Thoracic aorta (tissue), 2 donors: ENCODE measurements around the gene HNRNPC. TPM values are rescaled to one million over a fixed set of nuclear protein-coding genes. Genes with fewer than 3 reads are reported as not detected.
"Not testable (repeated sequence)": the region's sequence is repeated elsewhere in the genome, so short reads cannot be mapped to it uniquely, and the experiment has no call there.

Source experiments
- ATAC-seq: fragments of 150-250 bp; one replicate; pipeline ENCODE4 v1.8.0; 2017; ENCODE audit warnings: low read depth; ENCODE audit not compliant: insufficient number of reproducible peaks, low FRiP score
- DNase-seq: peaks from one replicate; pipeline ENCODE4 v3.0.0-alpha.2; 2020; ENCODE audit warnings: low spot score
- H3K27ac ChIP-seq, 2 donors: fragments of 200-600 bp; sonication (generic); 1 replicate in 1 of 2; 2 replicates in 1 of 2; pipeline ENCODE4 v1.5.1; 2016; ENCODE audit warnings: mild to moderate bottlenecking in 2 of 2, moderate library complexity in 2 of 2
- H3K27me3 ChIP-seq: fragments of 200-600 bp; sonication (generic); replicated peaks from 2 replicates; pipeline ENCODE4 v1.6.0; 2016; ENCODE audit warnings: mild to moderate bottlenecking; ENCODE audit not compliant: insufficient read depth
- H3K36me3 ChIP-seq: fragments of 200-600 bp; sonication (generic); one replicate; pipeline ENCODE4 v1.5.1; 2016
- H3K4me1 ChIP-seq, 2 donors: fragments of 200-600 bp; sonication (generic); 1 replicate in 1 of 2; 2 replicates in 1 of 2; pipeline versions ENCODE4 v1.5.1 to v1.6.0; 2016; ENCODE audit warnings: low read depth in 2 of 2, mild to moderate bottlenecking in 1 of 2; ENCODE audit not compliant: control insufficient read depth in 1 of 2
- H3K4me3 ChIP-seq: fragments of 200-600 bp; sonication (generic); 2 replicates; pipeline ENCODE4 v1.5.1; 2016; ENCODE audit warnings: mild to moderate bottlenecking
- H3K9me3 ChIP-seq: fragments of 200-600 bp; sonication (generic); 2 replicates; pipeline ENCODE4 v1.5.1; 2016
- CTCF ChIP-seq: fragments of 200-600 bp; sonication (generic); IDR thresholded peaks from one replicate; pipeline ENCODE4 v1.5.1; 2019; ENCODE audit warnings: antibody characterized with exemption
- total RNA-seq, 2 donors: library from RNA; depleted of rRNA; stranded (reverse); fragments of >200 nt; gene quantifications; one replicate each; pipeline versions ENCODE4 v1.1.0 to v1.2.3, GENCODE V29; 2016

HNRNPC gene
- total RNA-seq, 2 donors from 2014 or later = 208 to 422 TPM

- H3K4me1 ChIP-seq = peaks cover 12 to 54% of the 10 kb centered on the region in 2 donors
- no peak overlapping the region for H3K27ac ChIP-seq
Measured at GRCh38 chr14:21219120-21219519, 50.1 kb downstream of the HNRNPC start.

GRCh38 chr14:21215879-21216251 lies 53.4 kb downstream of the HNRNPC start:
- Histone ChIP-seq H3K36me3 (peaks cover 24% of the 10 kb centered on the region), H3K27ac (no peak overlapping the region), H3K9me3 (no peaks in the 10 kb centered on the region), H3K27me3 (no peaks in the 10 kb centered on the region), H3K4me1 (peaks cover 15 to 49% of the 10 kb centered on the region in 2 donors), H3K4me3 (no peak overlapping the region)
- TF ChIP-seq CTCF = no peak
- ATAC-seq (no peak), DNase-seq (no peak)

More at GRCh38 chr14:21219120-21219519, 50.1 kb downstream of the HNRNPC start:
- no peak for DNase-seq
- TF ChIP-seq CTCF = no peak
- Histone ChIP-seq H3K9me3 (no peaks in the 10 kb centered on the region), H3K36me3 (peaks cover 12% of the 10 kb centered on the region), H3K4me3 (no peak overlapping the region), H3K27me3 (no peaks in the 10 kb centered on the region)
- ATAC-seq = no peak

- H3K27ac ChIP-seq = no peak overlapping the region
- no peak for DNase-seq
- no peak for ATAC-seq
- H3K4me1 ChIP-seq = peaks cover 15 to 49% of the 10 kb centered on the region in 2 donors
- H3K4me3 ChIP-seq = no peak overlapping the region
- H3K9me3 ChIP-seq = no peaks in the 10 kb centered on the region
- no peaks in the 10 kb centered on the region for H3K27me3 ChIP-seq
- peaks cover 22% of the 10 kb centered on the region for H3K36me3 ChIP-seq
- no peak for TF ChIP-seq CTCF
Measured at GRCh38 chr14:21215130-21215878, 53.9 kb downstream of the HNRNPC start.

GRCh38 chr14:21213652-21214051 lies 55.6 kb downstream of the HNRNPC start:
- Histone ChIP-seq H3K27me3 (no peaks in the 10 kb centered on the region), H3K36me3 (peaks cover 30% of the 10 kb centered on the region), H3K4me3 (no peak overlapping the region), H3K27ac (no peak overlapping the region), H3K4me1 (peaks cover 15 to 35% of the 10 kb centered on the region in 2 donors), H3K9me3 (no peaks in the 10 kb centered on the region)
- ATAC-seq = no peak
- TF ChIP-seq CTCF = no peak
- DNase-seq = no peak

- Histone ChIP-seq H3K36me3 (peaks cover 38% of the 10 kb centered on the region), H3K4me1 (peaks cover 10 to 27% of the 10 kb centered on the region in 2 donors)
- H3K9me3 ChIP-seq, ATAC-seq, H3K4me3 ChIP-seq, DNase-seq, H3K27ac ChIP-seq, H3K27me3 ChIP-seq: not testable (repeated sequence)
Measured at GRCh38 chr14:21212824-21213223, 56.4 kb downstream of the HNRNPC start.

- H3K9me3 ChIP-seq = no peaks in the 10 kb centered on the region
- DNase-seq (no peak), ATAC-seq (no peak)
- H3K27ac ChIP-seq = no peak overlapping the region
- H3K4me1 ChIP-seq = peaks cover 7 to 19% of the 10 kb centered on the region in 2 donors
- peaks cover 43% of the 10 kb centered on the region for H3K36me3 ChIP-seq
- H3K4me3 ChIP-seq = no peak overlapping the region
- TF ChIP-seq CTCF = no peak
- H3K27me3 ChIP-seq = no peaks in the 10 kb centered on the region
Measured at GRCh38 chr14:21211509-21211908, 57.7 kb downstream of the HNRNPC start.
